ENCODE measurements around the gene BANP.
A peak's percentile ranks its signal among the peaks of the same experiment; 100 is the strongest.
"Not testable (repeated sequence)": the region's sequence is repeated elsewhere in the genome, so short reads cannot be mapped to it uniquely, and the experiment has no call there.

GRCh38 chr16:88088611-88089010 lies 137.4 kb downstream of the BANP start:
- TF ChIP-seq EZH2 (IDR thresholded peaks at IDR 0.05; ENCODE audit: insufficient read depth, poor library complexity, severe bottlenecking) = not testable (repeated sequence)
- 0 out of 2 replicates have a peak, but pooled peaks have one; percentile 47 for TF ChIP-seq EZH2phosphoT487 (IDR thresholded peaks at IDR 0.05; ENCODE audit: insufficient read depth, low read depth)

All from GM23248 (cell line).